Fibroblast of villous mesenchyme (primary cell): Measurements from ENCODE around the gene CHTF8. TPM values are rescaled to one million over a fixed set of nuclear protein-coding genes. Genes with fewer than 3 reads are reported as not detected.
"Not testable (repeated sequence)": the region's sequence is repeated elsewhere in the genome, so short reads cannot be mapped to it uniquely, and the experiment has no call there.

Experiments used
- DNase-seq: peaks from one replicate; pipeline ENCODE4 v3.0.0-alpha.2; 2010; ENCODE audit warnings: low read depth
- H3K4me3 ChIP-seq: 2 replicates; pipeline ENCODE4 v1.5.1; 2011; ENCODE audit warnings: low read depth, mild to moderate bottlenecking, low read length
- total RNA-seq: library from RNA; depleted of rRNA; stranded (reverse); fragments of >200 nt; gene quantifications from 2 replicates; pipeline ENCODE4 v1.2.3, GENCODE V29; 2012
- TF ChIP-seq, protein P1 (sequence below): IDR thresholded peaks from 2 replicates; pipeline ENCODE4 v1.5.1; 2012; ENCODE audit warnings: low read depth, mild to moderate bottlenecking, low read length; ENCODE audit not compliant: insufficient read depth

CHTF8 gene
- total RNA-seq, 1 donor, result 65.2 TPM

DNA sequence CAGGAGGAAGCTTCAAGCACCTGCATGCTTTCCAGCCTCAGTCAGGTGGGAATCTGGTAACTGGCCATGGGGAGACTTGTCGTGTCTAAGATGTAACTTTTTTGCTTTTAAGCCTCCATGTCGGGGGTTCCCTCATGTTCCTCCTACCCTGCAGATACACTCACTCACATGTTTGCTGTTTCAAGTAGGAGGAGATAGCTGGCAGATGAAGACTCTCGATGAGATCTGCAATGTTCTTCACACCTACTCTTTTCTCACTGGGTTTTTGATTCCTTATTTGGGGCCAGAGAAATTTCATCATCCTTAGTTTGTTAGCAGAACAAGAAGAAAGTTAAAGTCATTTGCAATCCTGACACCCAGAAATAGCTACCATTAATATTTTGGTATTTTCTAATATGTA, 24.8 kb upstream of the CHTF8 start:
- H3K4me3 ChIP-seq, result no peak overlapping the region
- no peak for DNase-seq
- TF ChIP-seq, protein P1, sequence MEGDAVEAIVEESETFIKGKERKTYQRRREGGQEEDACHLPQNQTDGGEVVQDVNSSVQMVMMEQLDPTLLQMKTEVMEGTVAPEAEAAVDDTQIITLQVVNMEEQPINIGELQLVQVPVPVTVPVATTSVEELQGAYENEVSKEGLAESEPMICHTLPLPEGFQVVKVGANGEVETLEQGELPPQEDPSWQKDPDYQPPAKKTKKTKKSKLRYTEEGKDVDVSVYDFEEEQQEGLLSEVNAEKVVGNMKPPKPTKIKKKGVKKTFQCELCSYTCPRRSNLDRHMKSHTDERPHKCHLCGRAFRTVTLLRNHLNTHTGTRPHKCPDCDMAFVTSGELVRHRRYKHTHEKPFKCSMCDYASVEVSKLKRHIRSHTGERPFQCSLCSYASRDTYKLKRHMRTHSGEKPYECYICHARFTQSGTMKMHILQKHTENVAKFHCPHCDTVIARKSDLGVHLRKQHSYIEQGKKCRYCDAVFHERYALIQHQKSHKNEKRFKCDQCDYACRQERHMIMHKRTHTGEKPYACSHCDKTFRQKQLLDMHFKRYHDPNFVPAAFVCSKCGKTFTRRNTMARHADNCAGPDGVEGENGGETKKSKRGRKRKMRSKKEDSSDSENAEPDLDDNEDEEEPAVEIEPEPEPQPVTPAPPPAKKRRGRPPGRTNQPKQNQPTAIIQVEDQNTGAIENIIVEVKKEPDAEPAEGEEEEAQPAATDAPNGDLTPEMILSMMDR, result no peak

DNA sequence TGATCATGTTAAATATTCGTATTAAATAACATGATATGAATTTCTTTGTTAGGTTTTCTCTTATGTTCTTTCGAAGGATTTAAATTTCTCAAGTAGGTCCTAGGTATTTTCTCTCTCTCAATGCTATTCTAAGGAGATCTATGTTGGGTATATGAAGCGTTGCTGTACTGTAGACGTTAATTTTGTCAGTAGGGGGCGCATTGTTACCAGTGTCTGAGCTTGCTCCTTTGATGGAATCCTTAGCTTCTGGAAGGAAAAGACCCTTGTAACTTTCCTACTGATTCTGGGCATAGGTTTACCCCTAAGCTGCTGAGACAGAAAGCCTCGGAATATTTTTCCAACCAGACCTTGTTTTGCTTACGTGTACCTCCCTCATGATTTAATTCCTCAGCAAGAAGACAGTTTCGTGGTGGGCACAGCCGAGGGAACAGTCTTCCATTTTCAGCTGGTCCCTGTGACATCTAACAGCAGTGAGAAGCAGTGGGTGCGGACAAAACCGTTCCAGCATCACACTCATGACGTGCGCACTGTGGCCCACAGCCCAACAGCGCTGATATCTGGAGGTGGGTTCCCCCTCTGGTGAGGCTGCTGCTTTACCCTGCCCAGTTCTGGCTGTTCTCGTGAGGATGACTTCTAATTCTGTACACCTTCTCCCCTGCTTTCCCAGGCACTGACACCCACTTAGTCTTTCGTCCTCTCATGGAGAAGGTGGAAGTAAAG, 17.9 kb upstream of the CHTF8 start:
- TF ChIP-seq, protein P1, result peak; percentile 82
- H3K4me3 ChIP-seq, result no peak overlapping the region
- peak; percentile 86 for DNase-seq

DNA sequence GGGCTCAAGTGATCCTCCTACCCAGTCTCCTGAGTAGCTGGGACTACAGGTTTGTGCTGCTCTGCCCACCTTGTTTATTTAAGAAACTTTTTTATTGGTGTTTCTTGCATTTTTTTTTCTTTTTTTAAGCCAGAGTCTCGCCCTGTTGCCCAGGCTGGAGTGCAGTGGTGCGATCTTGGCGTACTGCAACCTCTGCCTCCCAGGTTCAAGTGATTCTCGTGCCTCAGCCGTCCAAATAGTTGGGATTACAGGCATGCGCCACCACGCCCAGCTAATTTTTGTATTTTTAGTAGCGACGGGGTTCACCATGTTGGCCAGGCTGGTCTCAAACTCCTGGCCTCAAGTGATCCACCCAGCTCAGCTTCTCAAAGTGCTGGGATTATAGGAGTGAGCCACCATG, 17.2 kb upstream of the CHTF8 start:
- not testable (repeated sequence) for H3K4me3 ChIP-seq, DNase-seq

DNA sequence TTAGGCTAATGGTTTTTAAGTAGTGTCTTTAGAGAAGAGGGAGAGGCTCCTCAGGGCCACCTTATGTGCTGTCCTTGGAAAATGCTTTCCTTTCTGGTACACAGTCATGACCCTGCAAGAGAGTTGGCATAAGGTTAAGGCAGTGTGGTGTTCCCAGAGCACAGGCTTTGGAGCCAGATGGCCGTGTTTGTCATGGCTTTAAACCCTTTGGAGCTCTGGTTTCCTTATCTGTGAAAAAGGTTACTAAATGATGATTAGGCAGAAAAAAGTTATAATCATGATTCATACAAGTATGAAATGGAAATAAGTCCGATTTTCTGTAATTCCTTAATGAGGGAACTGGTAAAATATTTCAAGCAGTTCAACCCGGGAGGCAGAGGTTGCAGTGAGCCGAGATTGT, 13.3 kb upstream of the CHTF8 start:
- H3K4me3 ChIP-seq, result no peak overlapping the region
- peak; percentile 90 for DNase-seq
- TF ChIP-seq, protein P1, result no peak

DNA sequence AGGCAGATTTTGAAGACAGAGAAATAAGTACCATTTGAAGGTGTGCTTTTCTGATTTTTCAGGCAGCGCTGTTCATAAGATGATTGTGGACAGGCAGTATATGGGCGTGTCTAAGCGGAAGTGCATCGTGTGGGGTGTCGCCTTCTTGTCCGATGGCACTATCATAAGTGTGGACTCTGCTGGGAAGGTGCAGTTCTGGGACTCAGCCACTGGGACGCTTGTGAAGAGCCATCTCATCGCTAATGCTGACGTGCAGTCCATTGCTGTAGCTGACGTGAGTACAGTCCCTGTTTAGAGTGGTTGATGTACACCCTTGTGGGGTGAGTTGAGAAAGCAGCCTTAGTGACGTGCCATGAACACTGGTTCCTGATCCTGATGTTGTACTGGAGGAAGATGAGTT, 10.7 kb upstream of the CHTF8 start:
- H3K4me3 ChIP-seq, result no peak overlapping the region
- TF ChIP-seq, protein P1, result peak; percentile 8
- DNase-seq, result no peak

DNA sequence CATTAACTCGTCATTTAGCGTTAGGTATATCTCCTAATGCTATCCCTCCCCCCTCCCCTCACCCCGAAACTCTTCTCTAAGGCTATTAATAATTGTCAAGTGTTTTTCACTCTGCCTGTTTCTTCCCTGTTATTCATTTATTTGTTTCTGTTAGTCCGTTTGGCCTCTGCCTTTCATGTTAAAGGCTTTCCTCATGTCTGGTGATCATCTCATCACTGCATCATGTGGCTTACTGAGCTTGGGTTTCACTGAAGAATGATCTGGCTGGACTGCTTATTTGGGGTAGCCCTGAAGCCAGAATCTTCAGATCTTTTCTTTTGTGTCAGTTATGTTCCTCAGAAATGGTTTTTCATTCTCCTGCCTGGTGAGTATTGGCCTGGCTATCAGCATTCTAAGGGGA, 9.5 kb upstream of the CHTF8 start:
- H3K4me3 ChIP-seq, result no peak overlapping the region
- TF ChIP-seq, protein P1, result no peak
- DNase-seq, result no peak

DNA sequence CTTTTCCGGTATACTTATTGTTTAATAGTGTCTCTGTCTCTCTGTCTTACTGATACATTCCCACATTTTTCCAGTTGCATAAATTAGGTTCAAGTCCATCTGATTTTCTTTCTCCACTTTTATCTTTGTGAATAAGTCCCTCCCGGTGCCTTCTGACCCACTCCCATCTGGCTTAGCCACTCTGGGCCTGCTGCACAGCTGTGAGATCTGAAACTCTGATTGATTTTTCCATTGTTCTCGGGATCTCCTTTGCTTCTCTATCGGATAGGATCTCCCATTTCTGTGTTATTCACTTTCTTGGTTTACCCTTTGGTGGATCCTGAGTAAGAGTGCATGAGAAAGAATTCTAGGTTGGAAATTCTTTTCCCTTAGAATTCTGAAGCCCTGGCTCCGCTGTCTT, 8.6 kb upstream of the CHTF8 start:
- TF ChIP-seq, protein P1, result no peak
- DNase-seq, result no peak
- H3K4me3 ChIP-seq, result no peak overlapping the region

DNA sequence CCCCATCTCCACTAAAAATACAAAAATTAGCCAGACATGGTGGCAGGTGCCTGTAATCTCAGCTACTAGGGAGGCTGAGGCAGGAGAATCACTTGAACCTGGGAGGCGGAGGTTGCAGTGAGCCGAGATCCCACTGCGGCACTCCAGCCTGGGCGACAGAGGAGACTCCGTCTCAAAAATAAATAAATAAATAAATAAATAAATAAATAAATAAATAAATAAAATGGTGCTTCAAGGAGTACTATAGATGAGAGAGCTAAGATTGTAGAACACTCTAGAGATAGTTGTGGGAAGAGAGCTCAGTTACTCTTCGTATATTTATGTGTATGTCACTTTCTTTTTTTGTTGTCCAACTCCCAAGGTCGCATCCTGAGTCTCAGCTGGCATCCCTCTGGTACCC, 7.1 kb upstream of the CHTF8 start:
- not testable (repeated sequence) for H3K4me3 ChIP-seq, DNase-seq
